Activated T-cell treated with anti-CD3 and anti-CD28 coated beads, Interleukin-2, amount 50 U/mL, for 48 hours (primary cell): ENCODE data around the gene RAD9A.

Experiments used
- DNase-seq, 2 experiments: peaks; one replicate each; pipeline ENCODE4 v3.0.0-alpha.2; 2020

Gene RAD9A

GRCh38 chr11:67357831-67358670, 33.7 kb upstream of the RAD9A start:
- DNase-seq, result no peak

- DNase-seq, result no peak
Measured at GRCh38 chr11:67364169-67364568, 27.6 kb upstream of the RAD9A start.

- no peak for DNase-seq
Measured at GRCh38 chr11:67364783-67365722, 26.7 kb upstream of the RAD9A start.

GRCh38 chr11:67365736-67366444, 25.9 kb upstream of the RAD9A start:
- no peak for DNase-seq

- DNase-seq, result no peak
Measured at GRCh38 chr11:67366546-67366945, 25.2 kb upstream of the RAD9A start.

GRCh38 chr11:67366961-67367760, 24.6 kb upstream of the RAD9A start:
- DNase-seq, result no peak

GRCh38 chr11:67367761-67368227, 24.0 kb upstream of the RAD9A start:
- no peak for DNase-seq

- DNase-seq, result peak; percentile 62 to 65
Measured at GRCh38 chr11:67368621-67369020, 23.2 kb upstream of the RAD9A start.

GRCh38 chr11:67369275-67369674, 22.5 kb upstream of the RAD9A start:
- DNase-seq, result no peak

- peak in 1 of 2 experiments; percentile 24 for DNase-seq
Measured at GRCh38 chr11:67369801-67370284, 21.9 kb upstream of the RAD9A start.

- no peak for DNase-seq
Measured at GRCh38 chr11:67370351-67371076, 21.3 kb upstream of the RAD9A start.

- DNase-seq, result peak in 1 of 2 experiments; percentile 55
Measured at GRCh38 chr11:67371189-67371910, 20.4 kb upstream of the RAD9A start.

- DNase-seq, result peak in 1 of 2 experiments; percentile 22
Measured at GRCh38 chr11:67371911-67372320, 19.9 kb upstream of the RAD9A start.

GRCh38 chr11:67372321-67372992, 19.3 kb upstream of the RAD9A start:
- DNase-seq, result no peak

GRCh38 chr11:67372993-67373647, 18.7 kb upstream of the RAD9A start, which contains the start of gene CLCF1:
Gene CLCF1 (minus strand): TSS chr11:67373598. CDS start chr11:67373539, 59 bp downstream.
- DNase-seq, result peak; percentile 38 to 50

GRCh38 chr11:67373648-67374570, 17.9 kb upstream of the RAD9A start:
- peak; percentile 59 to 63 for DNase-seq

GRCh38 chr11:67374571-67375281, 17.1 kb upstream of the RAD9A start:
- peak in 1 of 2 experiments; percentile 23 for DNase-seq
